ENCODE data around the gene TMEM266. TPM values are rescaled to one million over a fixed set of nuclear protein-coding genes. Genes with fewer than 3 reads are reported as not detected.

Gene TMEM266
- total RNA-seq, 4 donors from 2014 or later, result 0.75 to 5.4 TPM; not detected in 2

GRCh38 chr15:76071806-76072205 is 12.0 kb downstream of the TMEM266 start:
- TF ChIP-seq CTCF (IDR thresholded peaks at IDR 0.05; ENCODE audit: low read depth), result no peak

GRCh38 chr15:76073554-76073953 is 13.8 kb downstream of the TMEM266 start:
- no peak for TF ChIP-seq CTCF (IDR thresholded peaks at IDR 0.05; ENCODE audit: low read depth)

GRCh38 chr15:76075046-76075445 is 15.3 kb downstream of the TMEM266 start:
- TF ChIP-seq CTCF (IDR thresholded peaks at IDR 0.05; ENCODE audit: low read depth), result no peak

GRCh38 chr15:76078285-76078877 is 18.6 kb downstream of the TMEM266 start:
- no peak for TF ChIP-seq CTCF (IDR thresholded peaks at IDR 0.05; ENCODE audit: low read depth)

GRCh38 chr15:76084256-76084655 is 24.5 kb downstream of the TMEM266 start:
- TF ChIP-seq CTCF (IDR thresholded peaks at IDR 0.05; ENCODE audit: low read depth), result no peak

- TF ChIP-seq CTCF (IDR thresholded peaks at IDR 0.05; ENCODE audit: low read depth), result no peak
Measured at GRCh38 chr15:76098685-76099084, 38.9 kb downstream of the TMEM266 start.

GRCh38 chr15:76099388-76099787 is 39.6 kb downstream of the TMEM266 start:
- no peak for TF ChIP-seq CTCF (IDR thresholded peaks at IDR 0.05; ENCODE audit: low read depth)

Measured in subcutaneous adipose tissue (tissue), 4 donors.